ENCODE results near the gene HES5. TPM values are rescaled to one million over a fixed set of nuclear protein-coding genes. Genes with fewer than 3 reads are reported as not detected.
A peak's percentile ranks its signal among the peaks of the same experiment; 100 is the strongest.

The HES5 gene
- total RNA-seq, 6 experiments from 2014 or later: 0.18 to 0.25 TPM; not detected in 4

GRCh38 chr1:2509589-2509988 lies 20.5 kb downstream of the HES5 start:
- TF ChIP-seq POLR2A (IDR thresholded peaks at IDR 0.05): no peak
- TF ChIP-seq, protein P1, sequence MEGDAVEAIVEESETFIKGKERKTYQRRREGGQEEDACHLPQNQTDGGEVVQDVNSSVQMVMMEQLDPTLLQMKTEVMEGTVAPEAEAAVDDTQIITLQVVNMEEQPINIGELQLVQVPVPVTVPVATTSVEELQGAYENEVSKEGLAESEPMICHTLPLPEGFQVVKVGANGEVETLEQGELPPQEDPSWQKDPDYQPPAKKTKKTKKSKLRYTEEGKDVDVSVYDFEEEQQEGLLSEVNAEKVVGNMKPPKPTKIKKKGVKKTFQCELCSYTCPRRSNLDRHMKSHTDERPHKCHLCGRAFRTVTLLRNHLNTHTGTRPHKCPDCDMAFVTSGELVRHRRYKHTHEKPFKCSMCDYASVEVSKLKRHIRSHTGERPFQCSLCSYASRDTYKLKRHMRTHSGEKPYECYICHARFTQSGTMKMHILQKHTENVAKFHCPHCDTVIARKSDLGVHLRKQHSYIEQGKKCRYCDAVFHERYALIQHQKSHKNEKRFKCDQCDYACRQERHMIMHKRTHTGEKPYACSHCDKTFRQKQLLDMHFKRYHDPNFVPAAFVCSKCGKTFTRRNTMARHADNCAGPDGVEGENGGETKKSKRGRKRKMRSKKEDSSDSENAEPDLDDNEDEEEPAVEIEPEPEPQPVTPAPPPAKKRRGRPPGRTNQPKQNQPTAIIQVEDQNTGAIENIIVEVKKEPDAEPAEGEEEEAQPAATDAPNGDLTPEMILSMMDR (IDR thresholded peaks at IDR 0.05): no peak
- ATAC-seq (peak in 2 of 4 donors; percentile 26 to 63), DNase-seq (no peak)
- no peak overlapping the region for H3K4me3 ChIP-seq
- no peaks in the 10 kb centered on the region for H3K27me3 ChIP-seq
- H3K27ac ChIP-seq: no peak overlapping the region
- no peaks in the 10 kb centered on the region for H3K9me3 ChIP-seq
- intact Hi-C loops (cut with DNase I): no loop called here
- peaks cover 0 to 4% (median 0%) of the 10 kb centered on the region in 4 donors for H3K4me1 ChIP-seq
- 59% methylated on average over 5 of the region's 11 CpGs for WGBS (ENCODE audit: insufficient coverage, low coverage, low lambda C conversion rate, missing lambda C conversion rate)
- H3K36me3 ChIP-seq: peaks cover 7 to 53% (median 30%) of the 10 kb centered on the region in 4 donors

DNA sequence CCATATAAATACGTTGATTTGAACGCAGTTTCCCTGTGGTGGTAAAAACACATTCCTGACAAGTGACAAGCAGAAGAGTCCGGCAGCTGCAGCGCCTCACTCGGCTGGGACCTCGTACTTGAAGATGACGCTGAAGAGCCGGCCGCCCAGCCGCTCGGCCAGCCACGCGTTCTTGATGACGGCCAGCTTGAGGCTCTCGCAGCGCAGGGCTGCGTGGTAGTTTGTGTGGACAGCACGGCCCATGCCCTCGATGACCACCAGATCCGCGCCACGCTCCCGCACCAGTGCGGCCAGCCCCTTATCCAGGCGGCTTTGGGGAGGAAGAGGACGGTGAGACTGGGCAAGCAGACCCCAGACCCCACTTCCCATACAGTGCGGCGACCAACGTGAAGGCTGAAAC lies 21.3 kb downstream of the HES5 start:
- no peak for ATAC-seq
- H3K36me3 ChIP-seq: peaks cover 7 to 48% (median 28%) of the 10 kb centered on the region in 4 donors
- WGBS (ENCODE audit: insufficient coverage, low coverage, low lambda C conversion rate, missing lambda C conversion rate): 97% methylated on average over 11 of the region's 29 CpGs

DNA sequence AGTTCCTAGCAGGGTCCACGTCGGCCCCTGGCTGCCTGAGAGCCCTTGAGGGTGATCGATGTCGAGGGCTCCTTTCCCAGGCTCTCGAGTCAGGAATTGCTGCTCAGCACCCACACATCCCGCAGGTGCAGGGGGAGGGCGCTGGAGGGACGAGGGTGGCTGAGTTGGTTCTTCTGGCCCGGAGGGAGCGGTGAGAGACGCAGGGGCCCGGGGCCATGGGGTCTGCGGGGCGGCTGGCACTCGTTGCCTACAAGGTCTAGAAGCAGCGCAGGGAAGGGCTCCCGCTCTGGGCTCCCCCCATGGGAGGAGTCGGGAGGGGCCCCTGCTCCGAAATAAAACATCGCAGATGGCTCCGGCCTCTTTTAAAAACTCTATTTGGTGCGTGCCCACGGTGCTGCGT lies 21.9 kb downstream of the HES5 start:
- peaks cover 7 to 42% (median 25%) of the 10 kb centered on the region in 4 donors for H3K36me3 ChIP-seq
- TF ChIP-seq POLR2A (IDR thresholded peaks at IDR 0.05): no peak
- TF ChIP-seq, protein P1 (IDR thresholded peaks at IDR 0.05): no peak

More for the DNA sequence above, 21.3 kb downstream of the HES5 start:
- DNase-seq: no peak
- no peaks in the 10 kb centered on the region for H3K27me3 ChIP-seq
- no peaks in the 10 kb centered on the region for H3K9me3 ChIP-seq
- H3K4me3 ChIP-seq: no peak overlapping the region
- H3K4me1 ChIP-seq: peaks cover 0 to 4% (median 0%) of the 10 kb centered on the region in 4 donors
- intact Hi-C loops (cut with DNase I): no loop called here
- H3K27ac ChIP-seq: no peak overlapping the region
- TF ChIP-seq, protein P1 (IDR thresholded peaks at IDR 0.05): no peak
- no peak for TF ChIP-seq POLR2A (IDR thresholded peaks at IDR 0.05)

DNA sequence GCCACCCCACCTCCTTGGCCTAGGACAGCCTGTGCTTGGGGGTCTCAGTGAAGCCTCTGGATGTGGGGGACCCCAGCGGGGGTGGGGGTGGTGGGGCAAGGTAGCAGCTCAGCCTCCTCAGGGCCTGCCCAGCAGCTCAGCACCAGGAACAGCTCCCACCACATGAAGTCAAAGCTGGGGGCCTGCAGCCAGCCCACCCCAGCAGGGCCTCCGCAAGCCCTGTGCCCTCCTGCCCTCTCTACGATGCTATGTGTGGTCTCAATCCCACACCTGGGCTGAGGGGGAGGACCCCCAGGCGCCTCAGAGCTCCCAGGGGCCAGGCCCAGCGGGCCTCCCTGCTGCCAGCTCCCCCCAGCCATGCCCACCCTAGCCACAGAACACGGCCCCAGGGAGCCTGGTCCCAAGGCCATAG lies 22.3 kb downstream of the HES5 start:
- intact Hi-C loops (cut with DNase I): no loop called here
- Histone ChIP-seq H3K36me3 (peaks cover 7 to 40% (median 24%) of the 10 kb centered on the region in 4 donors), H3K4me3 (no peak overlapping the region), H3K27me3 (no peaks in the 10 kb centered on the region), H3K9me3 (no peaks in the 10 kb centered on the region), H3K27ac (no peak overlapping the region), H3K4me1 (peaks cover 0 to 4% (median 0%) of the 10 kb centered on the region in 4 donors)
- ATAC-seq: no peak
- no CpG with 5 or more reads among the region's 6 CpGs for WGBS (ENCODE audit: insufficient coverage, low coverage, low lambda C conversion rate, missing lambda C conversion rate)
- no peak for DNase-seq
- TF ChIP-seq POLR2A (IDR thresholded peaks at IDR 0.05): no peak
- TF ChIP-seq, protein P1 (IDR thresholded peaks at IDR 0.05): no peak

More for the DNA sequence above, 21.9 kb downstream of the HES5 start:
- no peak overlapping the region for H3K27ac ChIP-seq
- no peak overlapping the region for H3K4me3 ChIP-seq
- ATAC-seq (no peak), DNase-seq (no peak)
- peaks cover 0 to 4% (median 0%) of the 10 kb centered on the region in 4 donors for H3K4me1 ChIP-seq
- H3K9me3 ChIP-seq: no peaks in the 10 kb centered on the region
- no peaks in the 10 kb centered on the region for H3K27me3 ChIP-seq
- intact Hi-C loops (cut with DNase I): no loop called here
- 84% methylated on average over 7 of the region's 24 CpGs for WGBS (ENCODE audit: insufficient coverage, low coverage, low lambda C conversion rate, missing lambda C conversion rate)
